Islet precursor cell (in vitro differentiated cells): Measurements from ENCODE around the gene SHISA5.
"Not testable (repeated sequence)": the region's sequence is repeated elsewhere in the genome, so short reads cannot be mapped to it uniquely, and the experiment has no call there.

Experiments used
- DNase-seq: peaks from one replicate; pipeline ENCODE4 v3.0.0-alpha.2; 2018

The SHISA5 gene

GRCh38 chr3:48518638-48519276 lies 14.8 kb upstream of the SHISA5 start:
- DNase-seq: peak; percentile 38

DNA sequence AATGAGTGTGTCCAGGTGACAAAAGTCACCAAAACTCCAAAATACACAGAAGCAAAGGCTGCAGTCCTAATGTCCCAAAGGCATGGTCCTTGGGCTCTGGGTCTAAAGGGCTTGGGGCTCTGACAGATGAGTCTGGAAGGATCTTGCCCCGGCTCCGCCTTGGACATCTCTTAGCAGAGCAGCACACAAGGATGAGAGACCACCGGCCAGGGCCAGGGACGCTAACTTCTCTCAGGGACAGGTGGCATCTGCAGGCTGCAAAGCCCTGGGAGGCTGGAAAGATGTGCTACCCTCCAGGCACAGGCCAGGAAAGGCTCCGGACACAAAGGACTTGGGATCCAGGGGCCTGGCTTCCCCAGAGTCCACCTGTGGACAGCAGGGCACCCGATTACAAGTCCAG lies 14.1 kb upstream of the SHISA5 start:
- peak; percentile 50 for DNase-seq

DNA sequence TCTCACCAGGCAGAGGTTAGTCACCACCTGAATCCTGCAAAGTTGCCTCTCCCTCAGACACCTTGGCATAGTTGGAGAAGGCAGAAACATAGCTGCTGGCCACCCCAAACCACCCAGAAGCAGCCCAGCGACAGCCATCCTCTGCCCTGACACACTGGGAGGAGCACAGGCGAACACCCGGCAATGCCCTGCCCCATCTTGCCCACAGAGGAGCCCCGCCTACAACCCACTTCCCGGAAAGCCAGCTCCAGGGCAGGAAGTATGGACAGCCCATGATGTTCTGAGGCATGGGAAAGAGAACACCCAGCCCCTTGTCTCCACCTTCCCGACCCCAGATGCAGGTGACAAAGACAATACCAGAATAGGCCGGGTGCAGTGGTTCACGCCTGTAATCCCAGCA lies 12.6 kb upstream of the SHISA5 start:
- DNase-seq: peak; percentile 44

DNA sequence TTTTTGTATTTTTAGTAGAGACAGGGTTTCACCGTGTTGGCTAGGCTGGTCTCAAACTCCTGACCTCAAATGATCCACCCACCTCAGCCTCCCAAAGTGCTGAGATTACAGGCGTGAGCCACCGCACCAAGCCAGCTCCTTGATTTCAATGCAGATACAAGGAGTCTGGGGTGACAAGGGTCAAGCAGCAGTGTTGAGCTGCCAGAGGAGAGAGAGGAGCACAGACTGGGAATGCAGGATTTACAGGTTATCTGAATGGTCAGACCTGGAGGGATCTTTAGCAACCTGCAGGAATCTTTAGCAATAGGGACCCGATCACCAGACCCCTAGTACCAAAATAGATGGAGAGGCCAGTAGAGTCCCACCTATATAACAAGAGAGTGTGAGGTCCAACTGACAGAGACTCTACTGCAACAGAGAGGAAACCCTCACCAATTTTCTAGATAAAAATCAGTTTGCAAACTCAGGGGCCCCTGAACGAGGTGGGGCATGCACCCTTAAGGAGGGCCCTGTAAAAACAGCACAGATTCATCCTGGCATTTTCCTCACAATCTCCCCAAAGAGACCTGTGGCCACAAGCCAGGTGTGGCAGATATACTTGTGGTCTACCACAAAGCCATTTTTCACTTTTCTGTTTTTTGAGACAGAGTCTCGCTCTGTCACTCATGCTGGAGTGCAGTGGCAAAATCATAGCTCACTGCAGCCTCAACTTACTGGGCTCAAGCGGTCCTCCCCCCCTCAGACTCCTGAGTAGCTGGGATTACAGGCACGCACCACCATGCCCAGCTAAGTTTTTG lies 10.7 kb upstream of the SHISA5 start:
- peak; percentile 57 for DNase-seq

DNA sequence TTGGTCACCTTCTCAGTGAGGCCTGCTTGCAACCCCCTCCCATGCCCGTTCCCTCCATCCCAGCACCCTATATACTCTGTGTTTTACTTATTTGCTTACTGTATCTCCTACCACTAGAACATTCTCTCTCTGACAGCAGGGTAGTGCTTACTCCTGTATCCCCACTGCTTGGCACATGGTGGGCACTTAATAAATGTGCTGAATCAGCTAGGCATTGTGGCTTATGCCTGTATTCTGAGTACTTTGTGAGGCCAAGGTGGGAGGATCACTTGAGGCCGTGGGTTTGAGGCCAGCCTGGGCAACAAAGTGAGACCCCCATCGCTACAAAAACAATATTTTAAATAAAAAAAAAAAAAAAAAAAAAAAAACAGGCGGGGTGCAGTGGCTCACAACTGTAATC lies 7.6 kb upstream of the SHISA5 start:
- no peak for DNase-seq

- peak; percentile 99 for DNase-seq
Observed at GRCh38 chr3:48507256-48508061, 3.5 kb upstream of the SHISA5 start.

- no peak for DNase-seq
Observed at GRCh38 chr3:48505968-48506504, 2.1 kb upstream of the SHISA5 start.

DNA sequence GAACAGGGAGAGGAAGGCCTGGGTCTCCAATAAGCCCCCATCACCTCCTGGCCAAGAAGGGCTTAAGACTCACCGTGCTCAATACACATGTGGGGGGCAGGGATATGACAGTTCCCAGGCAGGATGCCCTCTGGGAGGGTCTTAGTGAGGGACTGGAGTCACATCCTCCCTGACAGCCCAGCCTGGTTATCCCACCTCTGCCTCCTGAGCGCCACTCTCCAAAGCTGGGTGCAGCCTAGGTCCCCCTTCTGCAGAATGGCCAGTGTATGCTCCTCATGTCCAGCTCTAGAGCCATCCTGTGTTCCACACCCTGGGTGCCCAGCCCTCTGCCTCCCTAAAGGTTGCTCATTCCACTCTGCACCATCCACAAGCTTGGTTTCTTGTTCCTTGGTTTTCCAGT lies 1.2 kb upstream of the SHISA5 start:
- DNase-seq: no peak

- peak; percentile 88 for DNase-seq
Observed at GRCh38 chr3:48503401-48504050, 448 bp downstream of the SHISA5 start.

GRCh38 chr3:48502728-48503168 lies 1.2 kb downstream of the SHISA5 start:
- DNase-seq: no peak

DNA sequence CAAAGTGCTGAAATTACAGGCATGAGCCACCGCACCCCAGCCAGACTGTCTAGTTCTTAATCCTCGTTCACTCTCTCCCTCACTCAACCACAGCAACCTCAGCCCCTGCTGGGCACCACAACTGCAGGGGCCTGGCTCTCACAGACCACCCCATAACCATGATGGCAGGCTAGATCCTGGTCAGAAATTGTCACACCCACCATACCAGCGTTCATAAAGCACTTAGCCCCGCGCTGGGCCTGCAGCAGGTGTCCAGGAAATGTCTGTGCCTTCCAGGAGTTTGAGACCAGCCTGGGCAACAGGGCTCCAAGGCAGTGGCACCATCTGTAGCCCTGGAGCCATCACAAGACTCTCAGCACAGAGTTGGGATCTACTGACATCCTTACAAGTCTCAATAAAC lies 1.9 kb downstream of the SHISA5 start:
- no peak for DNase-seq

DNA sequence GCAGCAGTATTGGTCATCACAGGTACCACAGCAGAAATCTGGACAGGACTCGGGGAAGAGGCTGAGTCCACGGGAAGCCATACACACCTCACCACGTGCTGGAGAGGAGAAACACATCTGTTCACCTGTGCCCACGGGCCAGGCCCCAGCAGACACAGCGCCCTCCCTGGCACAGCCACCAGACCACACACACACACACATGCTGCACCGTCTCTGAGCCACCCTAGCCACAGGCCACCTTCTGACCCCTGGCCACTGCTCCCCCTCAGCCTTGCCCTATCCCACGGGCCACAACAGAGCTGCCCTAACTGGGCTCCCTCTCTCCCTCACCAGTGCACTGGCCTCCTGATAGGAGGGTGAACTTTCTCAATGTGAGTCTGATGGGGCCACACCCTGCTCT lies 2.8 kb downstream of the SHISA5 start:
- no peak for DNase-seq

- no peak for DNase-seq
Observed at GRCh38 chr3:48500656-48501055, 3.3 kb downstream of the SHISA5 start.

DNA sequence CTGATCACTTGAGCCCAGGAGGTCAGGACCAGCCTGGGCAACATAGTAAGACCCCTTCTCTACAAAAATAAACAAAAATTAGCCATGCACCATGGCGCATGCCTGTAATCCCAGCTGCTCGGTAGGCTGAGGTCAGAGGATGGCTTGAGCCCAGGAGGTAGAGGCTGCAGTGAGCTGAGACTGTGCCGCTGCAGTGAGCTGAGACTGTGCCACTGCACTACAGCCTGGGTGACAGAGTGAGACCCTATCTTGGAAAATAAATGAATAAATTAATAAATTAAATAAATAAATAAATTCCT lies 10.8 kb downstream of the SHISA5 start:
- no peak for DNase-seq

DNA sequence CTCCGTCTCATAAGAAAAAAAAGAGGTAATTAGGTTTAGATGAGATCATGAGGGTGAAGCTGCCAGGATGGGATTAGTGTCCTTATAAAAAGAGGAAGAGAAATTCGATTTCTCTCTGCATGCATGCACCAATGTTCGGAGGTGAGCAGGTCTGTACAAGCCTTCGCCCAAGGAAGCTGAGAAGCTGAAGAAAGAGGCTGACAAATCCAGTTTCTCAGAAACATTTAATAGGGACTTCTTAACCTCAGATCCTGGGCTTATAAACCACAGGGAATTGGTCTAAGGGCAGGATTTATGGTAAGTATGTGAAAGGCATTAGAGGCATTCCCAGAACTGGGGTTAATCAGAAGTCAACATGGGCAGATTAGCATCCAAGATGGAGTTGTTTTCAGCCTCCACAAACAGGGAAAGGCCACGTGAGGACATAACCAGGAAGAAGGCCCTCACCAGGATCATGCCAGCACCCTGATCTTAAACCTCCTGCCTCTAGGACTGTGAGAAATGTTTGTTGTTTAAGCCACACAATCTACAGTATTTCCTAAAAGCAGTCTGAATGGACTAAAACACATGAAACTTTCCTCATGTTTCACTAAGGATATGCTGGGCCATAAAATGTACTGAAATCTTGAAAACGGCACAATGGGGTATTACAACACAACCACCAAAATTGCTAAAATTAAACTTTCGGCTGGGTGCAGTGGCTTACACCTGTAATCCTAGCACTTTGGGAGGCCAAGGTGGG lies 11.3 kb downstream of the SHISA5 start:
- no peak for DNase-seq

DNA sequence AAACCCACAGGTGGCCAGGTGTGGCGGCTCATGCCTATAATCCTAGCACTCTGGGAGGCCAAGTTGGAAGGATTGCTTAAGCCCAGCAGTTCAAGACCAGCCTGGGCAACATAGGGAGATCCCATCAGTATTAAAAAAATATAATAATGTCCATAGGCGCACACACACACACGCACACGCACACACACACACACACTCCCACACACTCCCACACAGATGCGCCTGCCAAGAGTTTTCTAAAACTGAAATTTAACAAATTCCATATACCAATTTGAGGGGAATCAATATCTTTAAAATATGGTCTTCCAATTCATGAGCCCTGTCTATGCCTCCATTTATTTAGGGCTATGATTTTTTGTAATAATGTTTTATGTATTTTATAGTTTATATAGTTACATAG lies 17.0 kb downstream of the SHISA5 start:
- no peak for DNase-seq

GRCh38 chr3:48482822-48483221 lies 21.2 kb downstream of the SHISA5 start:
- not testable (repeated sequence) for DNase-seq

DNA sequence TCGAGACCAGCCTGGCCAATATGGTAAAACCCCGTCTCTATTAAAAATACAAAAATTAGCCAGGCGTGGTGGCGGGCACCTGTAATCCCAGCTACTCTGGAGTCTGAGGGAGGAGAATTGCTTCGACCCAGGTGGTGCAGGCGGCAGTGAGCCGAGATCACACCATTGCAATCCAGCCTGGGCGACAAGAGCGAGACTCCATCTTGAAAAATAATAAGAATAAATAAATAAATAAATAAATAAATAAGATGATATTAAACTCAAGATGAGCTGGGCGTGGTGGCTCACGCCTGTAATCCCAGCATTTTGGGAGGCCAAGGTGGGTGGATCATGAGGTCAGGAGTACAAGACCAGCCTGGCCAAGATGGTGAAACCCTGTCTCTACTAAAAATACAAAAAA lies 23.1 kb downstream of the SHISA5 start:
- not testable (repeated sequence) for DNase-seq

DNA sequence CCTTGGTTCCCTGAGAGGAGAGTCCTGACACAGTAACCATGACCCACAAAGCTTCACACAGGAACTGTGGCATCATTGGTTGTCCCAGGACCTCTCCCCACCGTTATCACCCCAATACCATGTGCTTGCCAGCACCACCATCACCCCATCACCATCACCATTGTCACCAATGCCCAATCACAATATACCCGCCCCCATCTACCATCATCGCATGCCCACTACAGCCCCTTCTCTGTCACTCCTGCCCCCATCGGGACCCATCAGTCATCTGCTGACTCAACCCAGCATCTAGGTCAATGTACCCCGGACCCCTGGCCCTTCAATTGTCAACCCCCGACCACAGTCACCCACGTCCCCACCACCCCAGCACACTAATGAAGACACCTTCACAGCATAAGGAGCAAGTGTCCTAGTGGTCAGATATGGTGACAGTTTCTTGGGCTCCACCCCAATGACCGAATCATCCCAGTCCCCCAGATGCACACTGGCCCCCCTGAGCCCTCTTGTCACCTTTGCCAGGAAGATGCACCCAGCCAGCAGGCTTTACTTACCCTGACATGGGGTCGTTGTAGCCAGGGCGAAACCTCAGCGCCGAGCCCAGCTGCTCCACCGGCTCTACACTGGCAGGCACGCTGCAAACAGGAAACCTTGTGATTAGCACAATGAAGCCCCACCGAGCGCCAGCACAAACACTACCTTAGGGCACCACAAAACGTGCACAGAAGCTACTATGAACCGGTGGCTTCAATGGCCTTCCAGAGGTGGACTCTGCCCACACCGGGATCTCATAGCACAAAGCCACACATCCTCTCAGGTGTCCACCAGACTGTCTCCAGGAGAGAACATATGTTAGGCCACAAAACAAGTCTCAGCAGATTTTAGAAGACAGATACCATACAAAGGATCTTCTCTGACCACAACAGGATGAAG lies 25.1 kb downstream of the SHISA5 start:
- no peak for DNase-seq

- DNase-seq: no peak
Observed at GRCh38 chr3:48477959-48478520, 25.9 kb downstream of the SHISA5 start.
